Panc1 (cell line): ENCODE measurements around the gene STARD13. TPM values are rescaled to one million over a fixed set of nuclear protein-coding genes. Genes with fewer than 3 reads are reported as not detected.

Experiments used
- ATAC-seq: fragments of 200-7000 bp; cut with Tn5 transposase; 2 replicates; pipeline ENCODE4 v1.9.1; 2020; ENCODE audit warnings: mild to moderate bottlenecking, moderate library complexity
- BruUV-seq: library from RNA; stranded (reverse); fragments of 400-500 nt; replicated peaks from 2 replicates; lab custom pipeline; 2021; lab: Mats Ljungman, UMichigan
- CTCF ChIA-PET: fragments of 300-600 bp; sonication (Branson Sonifier 250); formaldehyde crosslinking; loops from one replicate; lab custom pipeline; 2022; ENCODE audit warnings: antibody characterized with exemption; lab: Charles Lee
- POLR2A ChIA-PET: fragments of 300-600 bp; sonication (Branson Sonifier 250); formaldehyde crosslinking; loops from one replicate; lab custom pipeline; 2022; ENCODE audit warnings: antibody characterized with exemption; lab: Charles Lee
- DNase-seq: peaks from one replicate; pipeline ENCODE4 v3.0.0-alpha.2; 2010; ENCODE audit warnings: low read depth, low spot score
- H3K27ac ChIP-seq: 2 replicates; pipeline ENCODE4 v1.5.1; 2011; ENCODE audit warnings: mild to moderate bottlenecking, low read length, inconsistent platforms
- H3K27me3 ChIP-seq: fragments of 200-500 bp; sonication (Bioruptor generic); 2 replicates; pipeline ENCODE4 v1.6.0; 2014; ENCODE audit warnings: low read length, inconsistent platforms; ENCODE audit not compliant: control insufficient read depth, insufficient read depth
- H3K36me3 ChIP-seq: fragments of 200-500 bp; sonication (Bioruptor generic); 2 replicates; pipeline ENCODE4 v1.5.1; 2014; ENCODE audit warnings: inconsistent platforms, mild to moderate bottlenecking, low read length, moderate library complexity; ENCODE audit not compliant: control insufficient read depth, insufficient read depth
- H3K4me1 ChIP-seq: 2 replicates; pipeline ENCODE4 v1.5.1; 2011; ENCODE audit warnings: inconsistent platforms, mild to moderate bottlenecking, low read length, moderate library complexity; ENCODE audit not compliant: control insufficient read depth, insufficient read depth
- H3K4me3 ChIP-seq, 2 experiments: 2 replicates each; pipeline ENCODE4 v1.5.1; 2011 to 2012; ENCODE audit warnings: low read depth in 2 of 2, low read length in 2 of 2, mild to moderate bottlenecking in 2 of 2, inconsistent platforms in 1 of 2, moderate library complexity in 1 of 2
- H3K9me3 ChIP-seq: fragments of 200-500 bp; sonication (Bioruptor generic); 2 replicates; pipeline ENCODE4 v1.5.1; 2014; ENCODE audit warnings: low read depth, mild to moderate bottlenecking, inconsistent platforms, low read length, moderate library complexity; ENCODE audit not compliant: control insufficient read depth, insufficient read depth
- POLR2AphosphoS5 ChIP-seq: IDR thresholded peaks from 2 replicates; pipeline ENCODE4 v1.6.1; 2012; ENCODE audit warnings: mild to moderate bottlenecking, low read depth, low read length, moderate library complexity
- SIN3A ChIP-seq: IDR thresholded peaks from 2 replicates; pipeline ENCODE4 v1.6.1; 2012; ENCODE audit warnings: low read depth, mild to moderate bottlenecking, low read length, moderate library complexity, borderline replicate concordance; ENCODE audit not compliant: insufficient read depth
- TCF7L2 ChIP-seq: IDR thresholded peaks from 2 replicates; pipeline ENCODE4 v1.6.1; 2011; ENCODE audit warnings: mild to moderate bottlenecking, low read depth, low read length, inconsistent platforms
- in situ Hi-C: cut with HindIII; loops from 2 replicates; pipeline ENCODE4 v1.10.0; 2016; ENCODE audit warnings: low sequenced_read_pairs, low pct_unique_long_range_greater_than_20kb
- intact Hi-C: fragments of 100-400 bp; cut with micrococcal nuclease; formaldehyde crosslinking; loops from one replicate; pipeline ENCODE4 v1.10.0; 2022; ENCODE audit not compliant: unreplicated experiment
- total RNA-seq: library from RNA; stranded (reverse); gene quantifications from one replicate; pipeline ENCODE4 v1.2.1, GENCODE V29; 2021; ENCODE audit not compliant: unreplicated experiment
- TF ChIP-seq, protein P1 (sequence below): fragments of 450-650 bp; IDR thresholded peaks from 2 replicates; pipeline ENCODE4 v1.5.1; 2017; ENCODE audit warnings: mild to moderate bottlenecking
- TF ChIP-seq, protein P2 (sequence below), 2 experiments: IDR thresholded peaks; 2 replicates each; pipeline ENCODE4 v1.6.1; 2011 to 2012; ENCODE audit warnings: low read depth in 2 of 2, control low read depth in 1 of 2, low read length in 1 of 2, mild to moderate bottlenecking in 1 of 2, moderate library complexity in 1 of 2; ENCODE audit not compliant: insufficient read depth in 1 of 2

The STARD13 gene
- total RNA-seq, 1 experiment from 2014 or later = 6.5 TPM

DNA sequence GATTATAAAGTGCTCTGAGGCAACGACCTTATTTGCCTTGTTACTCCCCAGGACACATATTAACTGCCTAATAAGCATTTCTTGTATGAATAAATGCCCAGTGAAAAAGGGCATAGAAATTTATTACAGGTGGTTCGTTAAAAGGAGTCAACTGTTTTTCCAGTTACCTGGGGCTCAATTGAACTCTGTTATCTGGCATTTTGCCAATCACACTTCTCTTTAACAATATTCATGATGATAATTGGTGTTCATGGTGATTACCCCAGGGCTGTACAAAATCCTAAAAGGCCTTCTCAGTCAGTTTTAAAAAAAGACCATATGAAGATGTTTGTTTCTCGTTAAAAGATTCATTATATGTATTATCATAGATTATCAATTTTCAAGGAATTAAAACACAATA lies 212.2 kb downstream of the STARD13 start:
- in situ Hi-C loops = no loop called here
- ChIA-PET CTCF (no interaction called here), POLR2A (no interaction called here)
- DNase-seq (no peak), ATAC-seq (no peak)
- no peaks in the 10 kb centered on the region for H3K36me3 ChIP-seq
- no peaks in the 10 kb centered on the region for H3K4me1 ChIP-seq
- no TSS peak for BruUV-seq
- intact Hi-C loops = no loop called here
- TF ChIP-seq TCF7L2 (no peak), SIN3A (no peak)
- TF ChIP-seq, protein P1, sequence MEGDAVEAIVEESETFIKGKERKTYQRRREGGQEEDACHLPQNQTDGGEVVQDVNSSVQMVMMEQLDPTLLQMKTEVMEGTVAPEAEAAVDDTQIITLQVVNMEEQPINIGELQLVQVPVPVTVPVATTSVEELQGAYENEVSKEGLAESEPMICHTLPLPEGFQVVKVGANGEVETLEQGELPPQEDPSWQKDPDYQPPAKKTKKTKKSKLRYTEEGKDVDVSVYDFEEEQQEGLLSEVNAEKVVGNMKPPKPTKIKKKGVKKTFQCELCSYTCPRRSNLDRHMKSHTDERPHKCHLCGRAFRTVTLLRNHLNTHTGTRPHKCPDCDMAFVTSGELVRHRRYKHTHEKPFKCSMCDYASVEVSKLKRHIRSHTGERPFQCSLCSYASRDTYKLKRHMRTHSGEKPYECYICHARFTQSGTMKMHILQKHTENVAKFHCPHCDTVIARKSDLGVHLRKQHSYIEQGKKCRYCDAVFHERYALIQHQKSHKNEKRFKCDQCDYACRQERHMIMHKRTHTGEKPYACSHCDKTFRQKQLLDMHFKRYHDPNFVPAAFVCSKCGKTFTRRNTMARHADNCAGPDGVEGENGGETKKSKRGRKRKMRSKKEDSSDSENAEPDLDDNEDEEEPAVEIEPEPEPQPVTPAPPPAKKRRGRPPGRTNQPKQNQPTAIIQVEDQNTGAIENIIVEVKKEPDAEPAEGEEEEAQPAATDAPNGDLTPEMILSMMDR = no peak
- no peak overlapping the region for H3K4me3 ChIP-seq
- no peaks in the 10 kb centered on the region for H3K27me3 ChIP-seq
- no peaks in the 10 kb centered on the region for H3K9me3 ChIP-seq
- no peak overlapping the region for H3K27ac ChIP-seq

DNA sequence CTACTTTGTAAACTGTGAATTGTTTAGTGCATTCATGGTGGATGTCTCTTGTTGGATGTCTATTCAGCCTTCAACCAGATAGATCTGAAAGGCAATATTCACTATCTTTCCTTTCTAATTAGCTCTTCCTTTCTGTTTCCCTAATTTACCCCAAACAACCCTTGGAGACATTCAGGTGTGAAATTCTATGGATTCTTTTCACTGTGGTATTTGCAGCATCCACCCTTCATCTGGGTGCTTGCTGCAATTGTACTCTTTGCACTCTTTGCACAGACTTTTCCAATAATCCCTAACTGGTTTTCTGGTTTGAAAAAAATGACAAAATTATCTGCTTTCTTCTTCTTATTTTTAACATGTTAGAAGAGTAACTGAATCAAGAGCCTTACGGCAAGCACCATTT lies 212.8 kb downstream of the STARD13 start:
- TF ChIP-seq, protein P1 = no peak
- POLR2A ChIA-PET = no interaction called here
- Histone ChIP-seq H3K27me3 (no peaks in the 10 kb centered on the region), H3K27ac (no peak overlapping the region), H3K4me3 (no peak overlapping the region), H3K4me1 (no peaks in the 10 kb centered on the region), H3K9me3 (no peaks in the 10 kb centered on the region), H3K36me3 (no peaks in the 10 kb centered on the region)
- DNase-seq (no peak), ATAC-seq (no peak)
- no TSS peak for BruUV-seq
- in situ Hi-C loops = no loop called here
- CTCF ChIA-PET = no interaction called here
- intact Hi-C loops = no loop called here

DNA sequence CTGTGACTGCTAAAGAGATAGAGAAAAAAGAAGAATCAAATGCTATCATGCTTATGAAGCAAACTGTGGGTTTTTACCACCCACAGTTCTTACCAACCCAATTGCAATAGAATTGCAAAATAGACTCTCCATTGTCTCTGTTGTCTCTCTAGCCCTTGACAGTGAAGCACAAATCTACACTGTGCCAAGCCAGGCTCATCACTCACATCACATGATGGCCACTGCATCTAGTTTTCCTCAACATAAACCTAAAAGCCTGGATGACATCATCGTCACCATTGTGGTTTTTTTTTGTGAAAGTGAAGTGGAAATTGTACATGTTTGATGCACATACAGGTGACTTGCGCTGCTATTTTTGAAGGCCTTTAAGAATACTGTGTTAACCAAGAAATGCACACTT lies 213.3 kb downstream of the STARD13 start:
- intact Hi-C loops = no loop called here
- H3K36me3 ChIP-seq = no peaks in the 10 kb centered on the region
- ATAC-seq (no peak), DNase-seq (no peak)
- ChIA-PET POLR2A (no interaction called here), CTCF (no interaction called here)
- H3K27ac ChIP-seq = no peak overlapping the region
- TF ChIP-seq, protein P2, sequence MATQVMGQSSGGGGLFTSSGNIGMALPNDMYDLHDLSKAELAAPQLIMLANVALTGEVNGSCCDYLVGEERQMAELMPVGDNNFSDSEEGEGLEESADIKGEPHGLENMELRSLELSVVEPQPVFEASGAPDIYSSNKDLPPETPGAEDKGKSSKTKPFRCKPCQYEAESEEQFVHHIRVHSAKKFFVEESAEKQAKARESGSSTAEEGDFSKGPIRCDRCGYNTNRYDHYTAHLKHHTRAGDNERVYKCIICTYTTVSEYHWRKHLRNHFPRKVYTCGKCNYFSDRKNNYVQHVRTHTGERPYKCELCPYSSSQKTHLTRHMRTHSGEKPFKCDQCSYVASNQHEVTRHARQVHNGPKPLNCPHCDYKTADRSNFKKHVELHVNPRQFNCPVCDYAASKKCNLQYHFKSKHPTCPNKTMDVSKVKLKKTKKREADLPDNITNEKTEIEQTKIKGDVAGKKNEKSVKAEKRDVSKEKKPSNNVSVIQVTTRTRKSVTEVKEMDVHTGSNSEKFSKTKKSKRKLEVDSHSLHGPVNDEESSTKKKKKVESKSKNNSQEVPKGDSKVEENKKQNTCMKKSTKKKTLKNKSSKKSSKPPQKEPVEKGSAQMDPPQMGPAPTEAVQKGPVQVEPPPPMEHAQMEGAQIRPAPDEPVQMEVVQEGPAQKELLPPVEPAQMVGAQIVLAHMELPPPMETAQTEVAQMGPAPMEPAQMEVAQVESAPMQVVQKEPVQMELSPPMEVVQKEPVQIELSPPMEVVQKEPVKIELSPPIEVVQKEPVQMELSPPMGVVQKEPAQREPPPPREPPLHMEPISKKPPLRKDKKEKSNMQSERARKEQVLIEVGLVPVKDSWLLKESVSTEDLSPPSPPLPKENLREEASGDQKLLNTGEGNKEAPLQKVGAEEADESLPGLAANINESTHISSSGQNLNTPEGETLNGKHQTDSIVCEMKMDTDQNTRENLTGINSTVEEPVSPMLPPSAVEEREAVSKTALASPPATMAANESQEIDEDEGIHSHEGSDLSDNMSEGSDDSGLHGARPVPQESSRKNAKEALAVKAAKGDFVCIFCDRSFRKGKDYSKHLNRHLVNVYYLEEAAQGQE (IDR thresholded peaks at IDR 0.05; ENCODE audit: insufficient read depth in 1 of 2, low read depth in 2 of 2, low read length in 1 of 2) = no peak
- no peak for TF ChIP-seq POLR2AphosphoS5
- TF ChIP-seq SIN3A = no peak
- TF ChIP-seq TCF7L2 = no peak
- TF ChIP-seq, protein P1 = no peak
- H3K4me3 ChIP-seq = no peak overlapping the region
- H3K4me1 ChIP-seq = no peaks in the 10 kb centered on the region
- no peaks in the 10 kb centered on the region for H3K27me3 ChIP-seq
- H3K9me3 ChIP-seq = no peaks in the 10 kb centered on the region
- in situ Hi-C loops = no loop called here
- BruUV-seq = no TSS peak
